Activated CD8-positive, alpha-beta memory T cell treated with anti-CD3 and anti-CD28 coated beads for 48 hours (primary cell): ENCODE data around the gene MACROD2.
A peak's percentile ranks its signal among the peaks of the same experiment; 100 is the strongest.
"Not testable (repeated sequence)": the region's sequence is repeated elsewhere in the genome, so short reads cannot be mapped to it uniquely, and the experiment has no call there.

Source experiments
- DNase-seq, 3 experiments: peaks; one replicate each; pipeline ENCODE4 v3.0.0-alpha.2; 2020; ENCODE audit warnings: low read depth in 2 of 3, low spot score in 2 of 3

MACROD2 gene

GRCh38 chr20:13995086-13995665 is at the start of gene MACROD2:
Gene MACROD2, plus strand, starts transcription at chr20:13995516.
- peak; percentile 1 to 15 (median 6) for DNase-seq

DNA sequence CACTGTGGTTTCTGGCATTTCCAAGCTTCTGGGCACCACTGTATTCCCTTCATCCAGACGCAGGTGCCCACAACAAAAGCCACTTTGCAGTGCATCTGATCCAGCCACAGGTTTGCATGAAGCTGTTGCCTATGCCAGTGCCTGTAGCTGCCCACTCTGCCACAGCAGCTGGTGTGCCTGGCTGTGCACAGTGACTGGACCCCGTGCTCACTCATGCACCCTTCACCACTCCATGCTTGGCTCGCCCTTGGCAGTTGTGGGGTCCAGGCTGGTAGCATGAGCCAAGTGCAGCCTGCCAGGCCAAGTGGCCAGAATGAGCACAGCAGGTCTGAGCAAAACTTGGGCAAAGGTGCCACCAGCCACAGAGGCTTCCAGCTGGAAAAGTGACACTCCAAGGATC is 47.6 kb upstream of the MACROD2 start:
- no peak for DNase-seq

DNA sequence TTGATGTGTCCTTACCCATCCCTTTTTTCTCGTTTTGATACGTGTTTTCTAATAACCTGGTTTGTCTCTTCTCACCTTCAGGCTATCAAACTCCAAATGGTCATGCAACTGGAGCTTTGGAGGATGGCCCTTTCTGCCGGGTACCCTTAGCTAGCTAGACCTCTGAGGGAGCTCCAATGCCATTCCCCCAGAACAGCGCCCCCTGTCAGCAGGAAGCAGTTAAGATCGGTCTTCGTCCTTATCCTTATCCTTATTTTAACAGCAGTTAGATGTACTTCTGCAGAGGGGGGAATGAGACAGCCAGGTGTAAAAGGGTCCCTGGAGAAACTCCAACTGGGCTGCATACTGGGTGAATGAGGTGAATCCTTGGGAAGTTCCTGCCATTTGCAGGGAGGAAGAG is 42.1 kb upstream of the MACROD2 start:
- no peak for DNase-seq

- no peak for DNase-seq
Measured at GRCh38 chr20:13960119-13960518, 35.2 kb upstream of the MACROD2 start.

DNA sequence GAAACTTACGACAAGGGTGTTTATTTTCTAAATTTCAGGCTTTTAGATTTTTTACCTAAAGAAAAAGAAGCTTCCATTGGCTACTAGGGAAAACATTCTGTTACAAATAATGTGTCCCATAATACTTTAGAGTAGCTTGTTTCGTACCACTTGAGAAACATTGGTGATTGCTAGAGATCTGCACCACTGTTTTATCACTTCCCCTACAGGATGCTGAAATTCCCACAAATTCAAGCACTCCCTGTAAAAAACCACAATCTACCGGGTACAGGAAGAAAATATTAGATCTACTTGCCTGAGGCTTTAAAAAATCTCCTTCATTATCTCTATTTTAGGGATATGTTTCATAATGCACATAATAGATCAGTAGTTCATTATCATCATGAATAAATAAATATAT is 34.8 kb upstream of the MACROD2 start:
- DNase-seq = no peak

DNA sequence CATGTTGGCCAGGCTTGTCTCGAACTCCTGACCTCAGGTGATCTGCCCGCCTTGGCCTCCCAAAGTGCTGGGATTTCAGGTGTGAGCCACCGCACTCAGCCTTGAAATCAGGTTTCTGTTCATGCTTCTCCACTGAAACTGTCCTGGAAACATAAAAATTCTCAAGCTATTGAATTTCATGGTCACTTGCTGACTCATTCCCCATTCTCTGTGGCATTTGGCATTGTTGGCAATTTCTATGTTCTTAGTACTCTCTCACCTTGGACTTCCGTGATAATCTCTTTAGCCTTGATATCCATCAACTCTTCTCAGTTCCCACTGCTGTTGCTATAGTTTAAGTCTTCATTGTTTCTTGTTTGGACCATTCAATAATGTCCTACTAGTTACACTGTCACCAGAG is 11.1 kb upstream of the MACROD2 start:
- no peak for DNase-seq

DNA sequence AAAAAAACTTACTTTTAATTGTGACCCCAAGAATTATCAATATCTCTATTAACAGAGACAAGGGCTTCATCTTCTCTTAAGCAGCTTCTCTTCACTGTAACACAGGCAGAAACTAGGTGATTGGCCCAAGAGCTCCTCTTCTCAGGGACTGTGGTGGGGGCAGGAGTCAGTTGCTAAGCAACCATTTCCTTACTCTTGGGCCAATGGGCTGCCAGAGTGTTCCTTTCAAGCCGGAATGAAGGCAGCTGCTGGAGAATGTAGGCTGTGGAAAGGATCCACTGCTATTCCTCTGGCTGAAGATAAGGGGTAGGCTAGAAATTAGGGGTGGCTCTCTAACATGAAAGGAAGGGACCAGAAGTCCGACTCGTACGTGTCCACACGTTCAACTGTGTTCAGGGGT is 4.9 kb upstream of the MACROD2 start, which contains the start of gene SEL1L2:
TSS of gene SEL1L2 (minus strand) at position 150 of the 400 bp plus-strand sequence. CDS start at position 70, 80 bp downstream.
- DNase-seq = no peak

GRCh38 chr20:13991311-13991710 is 4.0 kb upstream of the MACROD2 start:
- no peak for DNase-seq

DNA sequence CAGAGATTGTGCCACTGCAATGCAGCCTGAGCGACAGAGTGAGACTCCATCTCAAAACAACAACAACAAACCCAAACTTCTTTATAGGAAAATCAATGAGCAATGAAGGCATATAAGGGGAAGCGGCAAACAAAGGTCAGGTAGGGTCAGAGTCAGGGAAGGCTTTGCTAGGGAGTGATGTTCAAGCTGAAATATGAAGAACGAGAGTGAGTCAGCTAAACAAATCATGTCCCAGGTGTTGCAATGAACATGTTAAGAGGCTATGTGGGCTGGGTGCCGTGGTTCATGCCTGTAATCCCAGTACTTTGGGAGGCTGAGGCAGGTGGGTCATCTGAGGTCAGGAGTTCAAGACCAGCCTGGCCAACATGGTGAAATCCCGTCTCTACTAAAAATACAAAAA is 3.4 kb upstream of the MACROD2 start:
- DNase-seq = not testable (repeated sequence)

DNA sequence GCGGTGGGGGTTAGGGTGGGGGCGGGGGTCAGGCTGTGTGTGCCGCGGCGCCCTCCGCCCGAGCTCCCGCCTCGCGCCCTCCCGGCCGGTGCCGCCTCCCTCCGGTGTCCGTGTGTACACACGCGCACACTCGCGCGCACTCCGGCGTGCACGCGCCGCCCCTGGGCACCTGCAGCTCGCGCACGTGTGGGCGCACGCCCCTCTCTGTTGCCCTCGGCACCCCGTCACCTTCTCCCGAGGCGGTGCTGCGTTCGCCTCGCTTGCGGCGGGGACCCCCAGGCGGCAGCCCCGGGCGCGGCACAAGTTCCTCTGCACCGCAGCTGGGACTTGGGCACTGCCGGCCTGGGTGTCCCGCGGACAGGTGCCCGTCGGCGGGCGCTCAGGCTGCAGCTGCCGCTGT is 525 bp downstream of the MACROD2 start:
- no peak for DNase-seq

GRCh38 chr20:13996265-13996664 is 949 bp downstream of the MACROD2 start:
- no peak for DNase-seq

- DNase-seq = no peak
Measured at GRCh38 chr20:14000917-14001316, 5.6 kb downstream of the MACROD2 start.

GRCh38 chr20:14005996-14006395 is 10.7 kb downstream of the MACROD2 start:
- no peak for DNase-seq

DNA sequence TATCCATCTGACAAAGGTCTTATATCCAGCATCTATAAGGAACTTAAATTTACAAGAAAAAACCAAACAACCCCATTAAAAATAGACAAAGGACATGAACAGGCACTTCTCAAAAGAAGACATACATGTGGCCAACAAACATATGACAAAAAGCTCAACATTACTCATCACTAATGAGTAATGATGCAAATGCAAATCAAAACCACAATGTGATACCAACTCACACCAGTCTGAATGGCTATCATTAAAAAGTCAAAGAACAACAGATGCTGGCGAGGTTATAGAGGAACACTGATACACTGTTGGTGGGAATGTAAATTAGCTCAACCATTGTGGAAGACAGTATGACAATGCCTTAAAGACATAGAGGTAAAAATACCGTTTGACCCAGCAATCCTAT is 13.9 kb downstream of the MACROD2 start:
- no peak for DNase-seq

DNA sequence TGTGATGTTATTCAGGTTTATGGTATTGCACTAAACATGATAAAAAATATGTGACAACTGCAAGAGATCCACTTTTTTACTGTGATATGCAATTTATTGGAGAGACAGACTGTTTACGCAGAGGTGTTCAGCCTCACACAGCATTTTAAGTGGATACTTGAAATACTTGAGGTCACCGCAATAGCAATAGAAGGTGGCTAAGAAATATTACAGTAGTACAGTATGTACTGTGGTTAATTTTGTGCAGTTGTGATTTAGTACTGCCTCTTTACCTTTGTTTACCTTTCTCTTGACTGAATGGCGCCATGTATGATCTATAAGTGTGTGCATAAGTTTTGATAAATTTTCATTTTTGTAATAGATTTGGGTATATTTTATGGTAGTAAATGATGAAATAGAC is 17.4 kb downstream of the MACROD2 start:
- no peak for DNase-seq

DNA sequence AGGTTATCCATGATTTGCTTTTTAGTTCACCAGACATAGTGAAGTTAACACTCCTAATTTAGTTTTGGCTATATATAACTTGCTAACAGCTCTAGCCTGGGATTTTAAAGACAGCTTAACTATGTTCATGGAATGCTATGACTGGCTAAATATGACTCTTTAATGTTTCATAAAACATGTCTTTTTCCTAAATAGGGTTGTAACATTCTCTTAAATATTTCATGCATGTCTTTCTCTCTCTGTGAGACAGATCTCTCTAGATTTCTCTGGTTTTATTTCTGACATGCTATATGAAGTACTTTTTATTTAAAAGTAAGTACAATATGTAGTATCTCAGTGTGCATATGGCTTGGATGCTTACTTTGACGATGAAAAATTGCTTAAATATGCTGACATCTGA is 35.7 kb downstream of the MACROD2 start:
- DNase-seq = no peak

GRCh38 chr20:14033310-14033709 is 38.0 kb downstream of the MACROD2 start:
- no peak for DNase-seq

GRCh38 chr20:14036567-14036966 is 41.3 kb downstream of the MACROD2 start:
- no peak for DNase-seq

DNA sequence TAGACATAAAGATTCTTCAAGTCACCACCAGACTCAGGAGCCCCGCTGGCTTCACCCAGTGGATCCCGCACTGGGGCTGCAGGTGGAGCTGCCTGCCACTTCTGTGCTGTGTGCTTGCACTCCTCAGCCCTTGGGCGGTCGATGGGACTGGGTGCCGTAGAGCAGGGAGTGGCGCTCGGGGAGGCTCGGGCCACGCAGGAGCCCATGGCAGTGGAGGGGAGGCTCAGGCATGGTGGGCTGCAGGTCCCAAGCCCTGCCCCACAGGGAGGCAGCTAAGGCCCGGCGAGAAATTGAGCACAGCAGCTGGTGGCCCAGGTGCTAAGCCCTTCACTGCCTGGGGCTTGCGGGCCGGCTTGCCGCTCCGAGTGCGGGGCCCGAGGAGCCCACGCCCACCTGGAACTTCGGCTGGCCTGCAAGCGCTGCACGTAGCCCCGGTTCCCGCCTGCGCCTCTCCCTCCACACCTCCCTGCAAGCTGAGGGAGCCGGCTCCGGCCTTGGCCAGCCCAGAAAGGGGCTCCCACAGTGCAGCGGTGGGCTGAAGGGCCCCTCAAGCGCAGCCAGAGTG is 49.5 kb downstream of the MACROD2 start:
- not testable (repeated sequence) for DNase-seq

- no peak for DNase-seq
Measured at GRCh38 chr20:14046534-14046933, 51.2 kb downstream of the MACROD2 start.

- no peak for DNase-seq
Measured at GRCh38 chr20:14049111-14049510, 53.8 kb downstream of the MACROD2 start.

GRCh38 chr20:14051454-14051853 is 56.1 kb downstream of the MACROD2 start:
- no peak for DNase-seq

DNA sequence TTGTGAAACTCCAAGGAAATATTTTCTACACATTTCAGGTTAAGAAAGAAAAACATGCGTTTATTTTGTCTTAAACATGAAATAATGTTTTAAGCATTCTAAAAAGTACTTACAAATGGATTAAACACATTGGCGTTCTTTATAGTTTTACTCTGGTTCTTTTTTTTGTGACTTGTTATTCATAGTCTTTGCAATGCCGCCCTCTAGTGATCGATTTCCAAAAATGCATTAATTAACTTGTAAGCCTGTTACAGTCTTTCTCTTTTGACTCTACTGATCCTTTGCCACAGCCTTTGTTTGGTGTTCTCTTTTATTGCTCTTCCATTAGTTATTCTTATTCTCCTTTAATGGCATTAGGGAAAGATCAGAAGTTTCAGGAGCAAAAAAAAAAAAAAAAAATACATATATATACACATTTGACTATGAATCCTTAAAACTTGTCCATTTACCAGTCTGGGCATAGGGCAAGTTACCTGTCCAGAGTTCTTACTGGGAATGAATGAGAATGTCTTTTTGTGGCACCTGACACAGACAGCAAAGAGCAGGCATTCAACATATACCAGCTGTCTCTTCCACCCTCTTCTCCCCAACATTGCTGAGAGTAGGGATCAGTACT is 59.9 kb downstream of the MACROD2 start:
- DNase-seq = no peak
